Stimulated activated naive CD4-positive, alpha-beta T cell (primary cell): ENCODE measurements around the gene ADAP2.
"Not testable (repeated sequence)": the region's sequence is repeated elsewhere in the genome, so short reads cannot be mapped to it uniquely, and the experiment has no call there.

Experiments used
- DNase-seq, 6 experiments: peaks; one replicate each; lab custom pipeline; 2025; lab: John Stamatoyannopoulos, UW

The ADAP2 gene

DNA sequence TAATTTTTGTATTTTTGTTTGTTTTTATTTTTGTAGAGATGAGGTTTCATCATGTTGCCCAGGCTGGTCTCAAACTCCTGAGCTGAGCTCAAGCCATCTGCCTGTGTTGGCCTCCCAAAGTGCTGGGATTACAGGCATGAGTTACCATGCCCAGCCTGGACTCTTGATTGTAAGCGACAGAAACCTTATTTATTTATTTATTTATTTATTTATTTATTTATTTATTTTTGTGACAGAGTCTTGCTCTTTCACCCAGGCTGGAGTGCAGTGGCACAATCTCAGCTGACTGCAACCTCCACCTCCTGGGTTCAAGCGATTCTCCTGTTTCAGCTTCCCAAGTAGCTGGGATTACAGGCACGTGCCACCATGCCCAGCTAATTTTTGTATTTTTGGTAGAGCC is 8.1 kb downstream of the ADAP2 start:
- DNase-seq = not testable (repeated sequence)

DNA sequence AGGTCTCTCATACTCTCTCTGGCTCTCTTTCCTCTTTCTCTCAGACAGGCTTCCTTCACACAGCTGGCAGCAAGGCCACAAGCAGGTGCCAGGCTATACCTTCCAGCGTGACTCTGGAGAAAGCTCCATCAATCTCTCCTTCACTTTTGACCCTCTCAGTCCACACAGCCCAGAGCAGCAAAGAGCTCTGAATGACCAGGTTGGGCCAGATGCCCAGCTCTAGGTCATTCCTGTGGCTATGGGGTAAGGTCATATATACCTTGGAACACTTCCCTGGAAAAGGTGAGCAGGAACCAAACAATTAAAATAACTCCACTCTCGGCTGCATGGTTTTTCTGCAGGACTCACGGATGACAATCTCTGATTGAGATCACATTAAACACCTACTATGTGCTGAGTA is 8.8 kb downstream of the ADAP2 start:
- no peak for DNase-seq

DNA sequence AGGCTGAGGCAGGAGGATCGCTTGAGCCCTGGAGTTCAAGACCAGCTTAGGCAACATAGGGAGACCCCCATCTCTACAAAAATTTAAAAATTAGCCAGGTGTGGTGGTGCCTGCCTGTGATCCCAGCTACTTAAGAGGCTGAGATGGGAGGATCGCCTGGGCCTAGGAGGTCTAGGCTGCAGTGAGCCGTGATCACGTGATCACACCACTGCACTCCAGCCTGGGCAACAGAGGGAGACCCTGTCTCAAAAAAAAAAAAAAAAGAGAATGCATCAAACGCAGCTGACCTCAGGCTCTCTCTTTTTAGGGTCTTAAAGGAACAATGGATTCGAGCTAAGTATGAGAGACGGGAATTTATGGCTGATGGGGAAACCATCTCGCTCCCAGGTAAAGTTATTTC is 9.8 kb downstream of the ADAP2 start:
- not testable (repeated sequence) for DNase-seq

DNA sequence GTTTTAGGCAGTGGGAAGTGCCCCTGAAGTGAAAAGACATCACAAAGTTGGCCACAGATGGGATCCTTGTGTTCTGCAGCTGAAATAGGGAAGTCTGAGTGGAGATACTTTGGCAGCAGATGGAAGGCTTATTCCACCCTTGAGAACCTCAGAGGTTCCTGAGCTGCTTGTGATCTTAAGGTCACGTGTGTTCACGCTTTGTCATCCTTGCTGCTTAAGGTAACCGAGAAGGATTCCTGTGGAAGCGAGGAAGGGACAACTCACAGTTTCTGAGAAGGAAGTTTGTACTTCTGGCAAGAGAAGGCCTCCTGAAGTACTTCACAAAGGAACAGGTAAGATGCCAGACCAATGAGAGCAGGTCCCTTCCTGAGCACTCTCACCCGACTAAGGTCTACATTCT is 12.2 kb downstream of the ADAP2 start:
- no peak for DNase-seq

DNA sequence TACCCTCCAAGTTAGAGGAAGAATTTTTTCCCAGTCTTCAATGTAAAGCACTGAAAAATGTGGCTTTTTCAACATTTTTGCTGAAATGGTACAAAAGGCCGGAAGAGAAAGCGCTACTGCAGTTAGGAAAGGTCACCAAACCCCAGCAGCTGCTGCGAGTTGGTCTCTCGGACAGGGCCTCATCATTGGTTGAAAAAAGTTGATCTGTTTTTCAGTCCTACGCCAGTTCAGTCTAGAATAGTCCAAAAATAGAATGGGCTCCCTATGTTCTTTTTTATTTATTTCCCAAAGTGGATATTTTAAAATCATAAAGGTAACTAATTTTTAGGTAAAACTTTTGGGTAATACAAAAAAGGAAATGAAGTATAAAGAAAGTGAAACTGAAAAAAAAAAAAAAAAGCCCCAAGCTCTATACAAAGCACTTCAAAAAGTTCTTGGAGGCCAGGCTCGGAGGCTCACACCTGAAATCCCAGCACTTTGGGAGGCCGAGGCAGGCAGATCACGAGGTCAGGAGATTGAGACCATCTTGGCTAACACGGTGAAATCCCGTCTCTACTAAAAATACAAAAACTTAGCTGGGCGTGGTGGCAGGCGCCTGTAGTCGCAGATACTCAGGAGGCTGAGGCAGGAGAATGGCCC is 17.4 kb downstream of the ADAP2 start:
- no peak for DNase-seq

DNA sequence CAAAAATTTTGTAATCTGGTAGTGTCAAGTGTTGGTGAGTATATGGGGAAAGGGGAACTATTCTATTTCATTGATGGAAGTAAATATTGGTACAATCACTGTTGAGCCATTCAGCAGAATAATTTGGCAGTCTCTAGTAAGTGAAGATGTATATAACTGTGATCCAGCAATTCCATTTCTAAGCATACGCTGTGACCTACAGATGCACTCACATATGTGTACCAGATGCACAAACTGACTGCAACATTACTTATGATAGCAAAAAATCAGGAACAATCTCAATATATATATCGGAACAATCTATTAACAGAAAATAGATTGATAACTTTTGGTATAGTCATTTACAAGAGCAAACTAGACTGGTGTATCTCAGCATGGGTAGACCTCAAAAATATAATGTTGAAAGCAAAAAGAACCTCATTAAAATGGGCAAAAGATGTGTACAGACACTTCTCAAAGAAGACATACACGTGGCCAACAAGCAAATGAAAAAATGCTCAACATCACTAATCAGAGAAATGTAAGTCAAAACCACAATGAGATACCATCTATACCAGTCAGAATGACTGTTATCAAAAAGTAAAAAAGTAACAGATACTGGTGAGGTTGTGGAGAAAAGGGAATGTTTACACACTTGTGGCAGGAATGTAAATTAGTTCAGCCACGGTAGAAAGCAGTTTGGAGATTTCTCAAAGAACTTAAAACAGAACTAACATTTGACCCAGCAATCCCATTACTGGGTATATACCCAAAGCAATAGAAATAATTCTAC is 20.7 kb downstream of the ADAP2 start:
- no peak for DNase-seq

DNA sequence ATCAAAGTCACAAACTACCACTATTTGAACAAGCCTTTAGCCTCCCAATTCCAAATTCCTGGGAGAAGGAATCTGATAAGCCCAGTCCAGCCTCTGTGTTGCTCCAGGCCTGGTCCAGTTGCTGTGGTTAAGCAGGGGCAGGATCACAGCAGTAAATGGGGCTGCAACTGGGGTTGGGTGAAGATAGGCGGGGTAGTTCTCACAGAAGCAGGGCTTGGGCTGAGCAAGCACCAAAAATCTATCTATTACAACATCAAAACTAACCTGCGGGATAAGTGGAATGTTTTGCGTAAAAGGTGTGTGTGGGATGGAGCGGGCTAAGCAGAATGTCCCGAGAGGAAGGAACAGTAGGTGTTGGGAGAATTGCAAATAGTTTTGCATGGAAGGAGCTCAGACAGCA is 26.1 kb downstream of the ADAP2 start:
- DNase-seq = no peak

DNA sequence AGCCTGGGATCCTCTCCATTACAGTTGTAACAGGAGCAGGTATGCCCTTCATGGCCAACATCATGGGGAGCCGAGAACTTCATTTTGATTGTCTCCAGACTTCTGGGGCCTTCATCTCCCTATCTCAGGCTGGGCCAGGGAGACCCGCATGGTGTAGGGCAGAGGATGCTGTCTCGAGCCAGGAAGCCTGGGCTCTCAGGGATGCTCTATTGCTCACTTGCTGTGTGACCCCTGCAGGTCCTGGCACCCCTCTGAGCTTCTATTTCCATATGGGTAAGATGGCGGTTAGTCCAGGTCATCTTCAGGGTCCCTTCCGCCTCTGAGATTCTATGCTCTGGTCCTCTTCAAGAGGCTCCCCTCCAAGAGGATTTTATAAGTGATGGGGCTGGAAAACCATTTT is 28.4 kb downstream of the ADAP2 start:
- no peak for DNase-seq

DNA sequence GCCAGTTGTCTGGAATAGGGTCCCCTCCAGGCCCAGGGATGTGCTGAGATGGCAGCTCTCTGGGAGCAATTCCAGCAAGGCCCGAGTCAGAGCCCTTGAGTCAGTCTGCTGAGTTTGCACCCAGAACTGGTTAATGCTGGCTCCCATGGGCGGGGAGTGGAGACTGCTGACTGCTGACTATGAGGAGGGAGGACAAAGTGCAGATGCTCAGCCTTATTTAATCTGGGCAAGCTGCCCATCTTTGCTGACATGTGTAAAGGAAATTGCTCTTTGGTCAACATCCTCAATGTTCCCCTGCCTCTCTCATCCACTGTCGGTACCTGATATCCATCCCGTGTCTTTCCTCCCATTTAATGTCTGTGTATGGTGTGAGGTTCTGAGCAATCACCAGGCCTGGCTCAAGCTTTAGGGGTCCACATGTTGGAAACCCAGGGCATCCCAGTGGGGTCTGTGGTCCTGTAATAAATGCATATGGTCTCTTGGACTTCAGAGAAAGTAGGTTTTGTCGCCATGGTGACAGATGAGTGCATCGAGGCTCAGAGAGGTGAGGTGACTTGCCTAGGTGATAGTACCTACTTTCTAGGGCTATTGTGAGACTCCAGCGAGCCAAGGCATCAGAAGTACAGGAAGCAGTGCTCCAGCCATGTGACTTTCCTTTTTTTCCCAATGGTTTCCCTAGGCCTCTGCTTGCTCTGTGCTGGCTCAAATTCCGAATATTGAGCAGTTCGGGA is 29.1 kb downstream of the ADAP2 start:
- no peak for DNase-seq

DNA sequence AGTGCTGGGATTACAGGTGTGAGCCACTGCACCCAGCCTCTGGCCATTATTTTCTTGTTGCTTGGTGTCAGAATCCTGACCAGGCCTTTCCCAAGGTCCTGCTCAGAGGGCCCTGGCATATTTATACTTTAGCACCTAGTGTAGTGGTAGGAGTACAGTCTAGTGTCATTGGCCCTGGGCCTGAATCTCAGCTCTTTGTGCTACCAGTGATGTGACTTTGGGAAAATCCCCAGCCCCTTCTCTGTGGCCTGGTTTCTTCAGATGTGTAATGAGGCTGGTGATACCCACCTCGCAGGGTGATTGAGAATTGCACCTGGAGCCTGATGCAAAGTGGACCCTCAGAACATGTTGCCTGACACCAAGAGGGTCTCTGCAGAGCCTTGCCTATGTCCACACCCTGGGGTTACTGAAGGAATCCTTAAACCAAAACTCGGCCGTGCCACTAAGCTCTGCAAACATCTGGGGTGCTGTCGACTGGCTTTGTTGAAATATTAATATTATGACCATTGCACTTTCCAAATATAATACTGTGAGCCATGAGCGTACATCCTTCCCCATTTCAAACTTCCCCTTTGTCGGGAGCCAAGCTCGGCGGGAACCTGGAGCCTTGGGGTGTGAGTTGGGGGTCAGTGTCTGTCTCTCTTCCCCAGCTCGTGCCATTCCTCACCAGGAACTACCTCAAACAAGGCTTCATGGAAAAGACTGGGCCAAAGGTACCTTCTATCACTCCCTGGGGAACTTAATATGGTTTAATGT is 31.1 kb downstream of the ADAP2 start:
- DNase-seq = no peak

DNA sequence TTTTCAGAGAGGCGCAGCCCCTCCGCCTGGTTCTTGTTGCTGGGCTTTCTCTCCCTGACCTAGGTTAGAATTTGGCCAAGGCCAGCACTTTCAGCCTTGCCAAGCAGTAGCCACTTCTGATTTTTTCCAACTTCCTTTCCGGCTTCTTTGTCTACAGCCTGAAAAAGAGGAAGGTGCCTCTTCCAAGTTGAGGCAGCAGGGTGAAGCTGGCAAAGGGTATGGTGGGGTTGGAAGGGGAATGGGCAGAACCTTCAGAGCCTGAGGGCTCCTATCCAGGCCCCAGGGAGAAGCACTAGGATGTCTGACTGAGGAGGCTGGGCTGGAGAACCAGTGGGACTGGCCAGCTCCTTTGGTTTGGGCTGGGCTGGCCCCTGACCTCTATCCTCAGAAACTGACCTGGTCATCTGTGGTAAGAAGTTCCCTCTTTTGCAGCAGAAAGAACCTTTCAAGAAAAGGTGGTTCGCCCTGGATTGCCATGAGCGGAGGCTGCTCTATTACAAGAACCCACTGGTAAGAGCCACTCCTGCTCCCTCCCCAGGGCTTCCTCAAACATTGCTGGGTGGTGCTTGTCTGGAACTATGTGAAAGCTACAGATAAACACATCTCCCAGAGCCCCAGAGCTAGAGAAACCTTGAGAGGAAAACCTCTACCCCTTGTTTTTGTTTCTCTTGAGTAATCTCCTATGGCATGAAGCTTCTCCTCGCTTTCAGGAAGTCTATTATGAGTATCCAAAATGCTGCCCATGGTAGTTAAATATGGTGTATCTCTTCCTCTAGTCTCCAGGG is 32.5 kb downstream of the ADAP2 start:
- DNase-seq = no peak

DNA sequence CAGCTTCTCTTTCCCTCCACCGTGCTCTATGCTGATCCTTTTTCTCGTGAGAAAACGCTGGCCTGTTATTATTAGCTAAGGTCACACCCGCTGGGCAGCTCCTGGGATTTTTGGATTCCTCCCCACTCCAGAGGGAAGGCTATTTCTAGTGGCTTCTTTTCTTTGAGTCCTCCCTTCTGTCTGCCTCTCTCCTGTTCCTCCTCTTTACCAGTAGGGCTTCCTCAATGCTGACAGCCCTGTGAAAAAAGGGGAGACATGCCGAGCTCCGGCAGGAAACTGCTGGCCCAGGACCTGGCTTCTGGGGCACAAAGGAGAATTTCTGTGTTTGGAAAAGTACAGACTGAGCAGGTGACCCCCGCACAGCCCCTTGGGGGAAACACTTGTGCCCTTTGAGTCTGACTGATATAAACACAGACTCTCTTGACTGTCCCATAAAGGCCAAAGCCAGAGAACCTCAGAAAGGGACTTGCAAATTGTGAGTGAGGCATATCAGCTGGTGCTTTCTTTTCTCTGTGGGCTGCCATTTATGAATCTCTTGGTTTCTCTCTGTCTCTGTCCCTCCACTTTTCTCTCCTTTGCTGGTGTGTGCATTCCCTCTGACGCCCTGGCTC is 35.1 kb downstream of the ADAP2 start:
- DNase-seq = no peak

DNA sequence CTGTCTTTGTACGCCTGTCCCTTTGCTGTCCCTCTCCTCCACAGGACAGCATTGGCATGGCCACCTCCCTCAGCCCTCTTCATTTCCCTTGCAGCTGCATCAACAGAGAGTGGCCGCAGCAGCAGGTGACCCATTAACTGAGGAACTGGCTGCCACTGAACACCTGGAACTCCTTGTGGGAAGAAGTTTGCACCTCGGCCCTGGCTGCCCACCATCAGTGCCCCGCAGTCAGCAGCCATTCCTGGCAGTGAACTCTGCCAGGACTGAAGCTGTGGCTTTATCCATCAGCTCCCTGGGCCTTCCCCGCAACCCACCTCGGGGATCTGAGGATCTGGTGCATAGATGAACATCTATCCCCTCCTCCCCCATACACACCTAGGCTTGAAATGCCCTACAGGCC is 36.0 kb downstream of the ADAP2 start:
- no peak for DNase-seq

DNA sequence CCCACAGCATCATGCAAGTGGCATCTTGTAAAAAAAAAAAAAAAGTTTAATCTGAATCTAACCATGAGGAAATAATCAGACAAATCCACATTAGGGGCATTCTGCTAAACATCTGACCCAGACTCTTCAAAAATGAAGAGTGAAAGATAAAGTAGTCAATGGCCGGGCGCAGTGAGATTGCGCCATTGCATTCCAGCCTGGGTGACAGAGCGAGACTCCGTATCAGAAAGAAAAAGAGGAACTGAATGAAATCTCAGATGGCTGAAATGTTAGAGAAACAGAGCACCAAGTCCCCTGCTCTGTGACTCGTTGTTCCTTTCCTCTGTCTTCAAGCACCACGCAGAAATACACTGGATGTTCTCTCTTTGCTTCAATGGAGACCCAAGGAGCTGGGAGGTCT is 36.4 kb downstream of the ADAP2 start:
- no peak for DNase-seq

DNA sequence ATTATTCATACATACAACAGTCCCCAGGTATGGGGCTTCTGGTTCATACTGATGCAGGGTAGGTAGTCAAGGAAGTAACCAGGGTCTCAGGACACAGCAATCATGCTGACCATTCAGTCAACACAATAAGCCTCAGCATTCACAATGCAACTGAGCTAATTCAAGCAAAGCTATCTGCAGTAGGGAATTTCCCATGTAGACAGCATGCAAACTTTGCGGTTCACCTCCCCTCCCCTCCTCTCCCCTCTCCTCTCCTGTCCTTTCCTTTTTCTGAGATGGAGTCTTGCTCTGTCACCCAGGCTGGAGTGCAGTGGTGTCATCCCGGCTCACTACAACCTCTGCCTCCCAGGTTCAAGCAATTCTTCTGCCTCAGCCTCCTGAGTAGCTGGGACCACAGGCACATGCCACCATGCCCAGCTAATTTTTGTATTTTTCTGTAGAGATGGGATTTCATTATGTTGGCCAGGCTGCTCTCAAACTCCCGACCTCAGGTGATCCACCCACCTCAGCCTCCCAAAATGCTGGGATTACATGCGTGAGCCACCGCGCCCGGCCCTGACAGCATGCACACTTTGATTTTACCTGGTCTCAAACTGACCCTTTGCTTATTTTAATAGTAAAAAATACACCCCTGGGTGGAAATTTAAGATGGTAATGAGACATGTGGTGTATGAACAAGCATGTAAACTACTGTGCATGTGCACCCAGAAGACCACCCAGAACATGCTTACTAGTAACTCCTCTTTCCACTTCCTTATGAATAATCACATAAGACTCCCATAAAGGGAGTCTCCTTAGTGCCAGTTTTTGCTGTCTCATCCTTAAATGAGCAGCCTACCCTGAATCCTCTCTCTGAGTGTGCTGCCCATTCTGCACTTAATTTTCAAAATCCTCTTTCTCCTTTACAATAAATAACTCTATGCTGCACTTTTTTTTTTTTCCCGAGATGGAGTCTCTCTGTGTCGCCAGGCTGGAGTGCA is 39.8 kb downstream of the ADAP2 start:
- DNase-seq = no peak

DNA sequence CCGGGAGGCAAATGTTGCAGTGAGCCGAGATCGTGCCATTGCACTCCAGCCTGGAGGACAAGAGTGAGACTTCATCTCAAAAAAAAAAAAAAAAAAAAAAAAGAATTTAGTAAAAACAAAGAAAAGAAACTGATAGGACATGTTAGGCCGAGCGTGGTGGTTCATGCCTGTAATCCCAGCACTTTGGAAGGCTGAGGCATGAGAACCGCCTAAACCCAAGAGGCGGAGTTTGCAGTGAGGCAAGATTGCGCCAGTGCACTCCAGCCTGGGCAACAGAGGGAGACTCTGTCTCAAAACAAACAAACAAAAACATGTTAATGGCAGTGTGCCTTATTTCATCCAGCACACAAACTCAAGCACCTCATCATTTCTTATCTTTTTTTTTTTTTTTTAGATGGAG is 42.6 kb downstream of the ADAP2 start:
- DNase-seq = not testable (repeated sequence)

DNA sequence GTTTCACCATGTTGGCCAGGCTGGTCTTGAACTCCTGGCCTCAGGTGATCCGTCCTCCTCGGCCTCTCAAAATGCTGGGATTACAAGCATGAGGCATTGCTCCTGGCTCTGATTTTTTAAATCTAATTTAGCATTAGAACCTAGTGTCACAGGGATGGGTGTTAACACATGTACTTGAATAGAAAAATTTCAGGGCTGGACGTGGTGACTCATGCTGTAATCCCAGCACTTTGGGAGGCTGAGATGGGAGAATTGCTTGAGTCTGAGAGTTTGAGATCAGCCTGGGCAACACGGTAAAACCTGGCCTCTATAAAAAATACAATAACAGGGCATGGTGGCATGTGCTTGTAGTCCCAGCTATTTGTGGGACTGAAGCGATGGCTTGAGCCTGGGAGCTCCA is 43.1 kb downstream of the ADAP2 start:
- DNase-seq = no peak

DNA sequence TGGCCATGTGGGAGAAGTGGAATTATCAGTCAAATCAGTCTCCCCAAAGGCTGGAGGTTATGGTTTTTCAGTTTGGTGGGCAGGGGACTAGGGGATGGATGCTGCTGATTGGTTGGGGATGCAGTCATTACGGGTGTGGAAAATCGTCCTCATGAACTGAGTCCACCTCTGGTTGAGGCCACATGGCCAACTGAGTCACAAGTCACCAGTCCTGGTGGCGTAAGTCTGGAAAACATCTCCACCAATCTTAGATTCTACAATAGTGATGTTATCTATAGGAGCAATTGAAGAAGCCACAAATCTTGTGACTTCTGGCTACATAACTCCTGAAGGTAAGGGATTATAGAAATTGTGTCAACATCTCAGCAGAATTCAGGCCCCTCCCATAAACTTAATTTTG is 43.9 kb downstream of the ADAP2 start:
- no peak for DNase-seq

DNA sequence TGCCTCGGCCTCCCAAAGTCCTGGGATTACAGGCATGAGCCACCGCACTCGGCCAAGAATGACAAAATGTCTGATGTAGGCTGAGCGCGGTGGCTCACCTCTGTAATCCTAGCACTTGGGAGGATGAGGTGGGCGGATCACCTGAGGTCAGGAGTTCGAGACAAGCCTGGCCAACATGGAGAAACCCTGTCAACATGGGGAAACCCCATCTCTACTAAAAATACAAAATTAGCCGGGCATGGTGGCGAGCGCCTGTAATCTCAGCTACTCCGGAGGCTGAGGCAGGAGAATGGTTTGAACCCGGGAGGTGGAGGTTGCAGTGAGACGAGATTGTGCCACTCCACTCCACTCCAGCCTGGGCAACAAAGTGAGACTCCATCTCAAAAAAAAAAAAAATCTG is 46.2 kb downstream of the ADAP2 start:
- not testable (repeated sequence) for DNase-seq
